Measurements from ENCODE around the gene ARSI. TPM values are rescaled to one million over a fixed set of nuclear protein-coding genes. Genes with fewer than 3 reads are reported as not detected.

Gene ARSI
- polyA plus RNA-seq, 1 of the 3 experiments (the other 2 are of a cell fraction), result 0.20 TPM

DNA sequence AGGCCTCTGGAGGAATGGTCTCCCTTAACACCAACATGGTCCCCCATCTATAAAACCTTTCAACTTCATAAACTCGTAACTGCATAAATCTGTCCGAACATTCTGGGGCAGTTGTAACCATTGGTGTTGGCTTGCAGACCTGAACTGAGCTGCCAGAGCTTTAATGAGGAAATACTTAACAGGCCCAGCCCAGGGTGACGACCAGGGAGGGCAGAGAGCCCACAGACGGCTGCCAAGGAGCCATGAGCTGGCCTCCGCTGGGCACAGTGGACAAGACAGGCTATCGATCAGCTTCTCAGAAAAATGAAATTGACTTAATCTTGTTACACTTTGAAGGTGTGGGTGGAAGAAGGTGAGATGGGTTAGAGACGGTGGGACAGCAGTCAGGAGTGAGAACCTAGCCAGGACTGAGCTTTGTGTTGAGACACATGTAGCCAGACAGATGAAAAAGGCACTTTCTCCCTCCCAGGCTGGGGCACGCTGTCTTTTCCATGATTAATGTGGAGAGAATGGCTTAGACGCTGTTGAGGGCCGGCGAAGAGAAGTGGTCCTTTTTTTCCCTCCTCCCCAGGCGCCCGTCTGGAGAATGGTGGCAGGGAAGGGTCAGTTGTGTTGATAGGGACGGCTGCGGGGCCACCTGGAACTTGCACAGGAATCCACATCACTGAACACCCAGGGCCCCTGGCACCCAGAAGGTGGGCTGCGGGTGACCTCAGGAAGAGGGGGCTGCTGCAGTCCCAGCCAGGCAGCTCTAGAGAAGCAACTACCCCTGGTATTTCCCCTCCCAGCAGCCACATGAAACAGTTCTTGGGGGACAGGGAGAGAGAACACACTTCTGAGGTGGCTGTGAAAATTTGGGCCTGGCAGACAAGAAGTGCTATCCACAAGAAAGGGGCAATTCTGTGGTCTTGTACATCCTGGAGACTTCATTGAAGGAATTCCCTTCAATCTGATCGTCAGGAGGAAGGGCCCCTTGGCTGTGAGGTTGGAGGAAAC lies 27.5 kb upstream of the ARSI start:
- Histone ChIP-seq H3K27ac (ENCODE audit: low read depth in 2 of 2, low read length in 1 of 2) (no peak overlapping the region), H4K20me1 (ENCODE audit: insufficient read depth) (no peaks in the 10 kb centered on the region), H3K4me3 (ENCODE audit: low read depth in 2 of 2, low read length in 1 of 2) (no peak overlapping the region), H3F3A (replicated peaks; ENCODE audit: insufficient read depth) (no peaks in the 10 kb centered on the region), H3K79me2 (ENCODE audit: insufficient read depth) (no peaks in the 10 kb centered on the region), H3K9me2 (no peaks in the 10 kb centered on the region), H3K27me3 (ENCODE audit: insufficient read depth) (no peaks in the 10 kb centered on the region), H3K4me1 (ENCODE audit: control insufficient read depth in 1 of 2, insufficient read depth in 2 of 2, low read depth in 1 of 2, low read length in 1 of 2) (peaks cover 0 to 4% of the 10 kb centered on the region in 2 experiments; a peak in 1 of 4 replicates), H3K36me3 (replicated peaks in 1 of 2; ENCODE audit: control insufficient read depth in 1 of 2, insufficient read depth in 2 of 2, low read length in 1 of 2) (no peaks in the 10 kb centered on the region), H2AFZ (ENCODE audit: low read depth) (no peak overlapping the region), H3K9me3 (no peaks in the 10 kb centered on the region), H3K4me2 (no peak overlapping the region), H3K9ac (no peak overlapping the region)
- DNase-seq, result no peak
- ChIA-PET POLR2A (no interaction called here), CTCF (interaction anchor here (1.4 to 5.5 kb wide), 2 partner anchors 9 to 20 kb away, joined by 4 to 27 read pairs; no protein-coding TSS in a partner anchor)
- TF ChIP-seq, protein P1, sequence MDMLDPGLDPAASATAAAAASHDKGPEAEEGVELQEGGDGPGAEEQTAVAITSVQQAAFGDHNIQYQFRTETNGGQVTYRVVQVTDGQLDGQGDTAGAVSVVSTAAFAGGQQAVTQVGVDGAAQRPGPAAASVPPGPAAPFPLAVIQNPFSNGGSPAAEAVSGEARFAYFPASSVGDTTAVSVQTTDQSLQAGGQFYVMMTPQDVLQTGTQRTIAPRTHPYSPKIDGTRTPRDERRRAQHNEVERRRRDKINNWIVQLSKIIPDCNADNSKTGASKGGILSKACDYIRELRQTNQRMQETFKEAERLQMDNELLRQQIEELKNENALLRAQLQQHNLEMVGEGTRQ (IDR thresholded peaks at IDR 0.05; ENCODE audit: borderline replicate concordance, low read depth, low read length), result no peak
- TF ChIP-seq SIN3A (IDR thresholded peaks at IDR 0.05; ENCODE audit: borderline replicate concordance, low read depth, low read length) (no peak), TCF12 (IDR thresholded peaks at IDR 0.05) (no peak), MXI1 (IDR thresholded peaks at IDR 0.05; ENCODE audit: low read depth, low read length) (no peak), CHD2 (IDR thresholded peaks at IDR 0.05; ENCODE audit: low read length, partially characterized antibody) (no peak), RAD21 (IDR thresholded peaks at IDR 0.05; ENCODE audit: low read length) (no peak), NFIC (IDR thresholded peaks at IDR 0.05; ENCODE audit: borderline replicate concordance) (no peak), FOSL2 (IDR thresholded peaks at IDR 0.05; ENCODE audit: borderline replicate concordance, low read depth) (no peak), EZH2phosphoT487 (IDR thresholded peaks at IDR 0.05; ENCODE audit: borderline replicate concordance, low read depth) (no peak)
- TF ChIP-seq, protein P2, sequence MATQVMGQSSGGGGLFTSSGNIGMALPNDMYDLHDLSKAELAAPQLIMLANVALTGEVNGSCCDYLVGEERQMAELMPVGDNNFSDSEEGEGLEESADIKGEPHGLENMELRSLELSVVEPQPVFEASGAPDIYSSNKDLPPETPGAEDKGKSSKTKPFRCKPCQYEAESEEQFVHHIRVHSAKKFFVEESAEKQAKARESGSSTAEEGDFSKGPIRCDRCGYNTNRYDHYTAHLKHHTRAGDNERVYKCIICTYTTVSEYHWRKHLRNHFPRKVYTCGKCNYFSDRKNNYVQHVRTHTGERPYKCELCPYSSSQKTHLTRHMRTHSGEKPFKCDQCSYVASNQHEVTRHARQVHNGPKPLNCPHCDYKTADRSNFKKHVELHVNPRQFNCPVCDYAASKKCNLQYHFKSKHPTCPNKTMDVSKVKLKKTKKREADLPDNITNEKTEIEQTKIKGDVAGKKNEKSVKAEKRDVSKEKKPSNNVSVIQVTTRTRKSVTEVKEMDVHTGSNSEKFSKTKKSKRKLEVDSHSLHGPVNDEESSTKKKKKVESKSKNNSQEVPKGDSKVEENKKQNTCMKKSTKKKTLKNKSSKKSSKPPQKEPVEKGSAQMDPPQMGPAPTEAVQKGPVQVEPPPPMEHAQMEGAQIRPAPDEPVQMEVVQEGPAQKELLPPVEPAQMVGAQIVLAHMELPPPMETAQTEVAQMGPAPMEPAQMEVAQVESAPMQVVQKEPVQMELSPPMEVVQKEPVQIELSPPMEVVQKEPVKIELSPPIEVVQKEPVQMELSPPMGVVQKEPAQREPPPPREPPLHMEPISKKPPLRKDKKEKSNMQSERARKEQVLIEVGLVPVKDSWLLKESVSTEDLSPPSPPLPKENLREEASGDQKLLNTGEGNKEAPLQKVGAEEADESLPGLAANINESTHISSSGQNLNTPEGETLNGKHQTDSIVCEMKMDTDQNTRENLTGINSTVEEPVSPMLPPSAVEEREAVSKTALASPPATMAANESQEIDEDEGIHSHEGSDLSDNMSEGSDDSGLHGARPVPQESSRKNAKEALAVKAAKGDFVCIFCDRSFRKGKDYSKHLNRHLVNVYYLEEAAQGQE (IDR thresholded peaks at IDR 0.05; ENCODE audit: low read depth, low read length), result no peak
- WGBS (ENCODE audit: low lambda C conversion rate), result 92% methylated on average over 14 of the region's 17 CpGs

DNA sequence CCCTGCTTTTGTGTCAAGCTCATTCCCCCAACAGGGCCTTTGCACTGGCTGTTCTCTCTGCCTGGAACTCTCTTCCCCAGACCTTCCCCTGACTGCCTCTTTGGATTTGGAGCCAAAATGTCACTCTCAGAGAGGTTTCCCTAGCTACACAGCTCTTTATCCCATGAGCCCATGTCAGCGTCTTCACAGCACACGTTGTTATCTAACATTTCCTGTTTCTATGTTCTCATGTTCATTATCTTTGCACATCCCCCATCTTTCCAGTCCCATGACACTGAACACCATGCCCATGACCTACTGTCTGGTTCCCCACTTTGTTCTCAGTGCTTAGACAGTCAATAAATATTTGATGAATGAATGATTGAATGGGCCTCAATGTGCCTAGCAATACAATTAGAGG lies 26.3 kb upstream of the ARSI start:
- Histone ChIP-seq H3K79me2 (ENCODE audit: insufficient read depth) (no peaks in the 10 kb centered on the region), H3F3A (replicated peaks; ENCODE audit: insufficient read depth) (no peaks in the 10 kb centered on the region), H3K27me3 (ENCODE audit: insufficient read depth) (no peaks in the 10 kb centered on the region), H3K9ac (no peak overlapping the region), H3K27ac (ENCODE audit: low read depth in 2 of 2, low read length in 1 of 2) (no peak overlapping the region), H4K20me1 (ENCODE audit: insufficient read depth) (no peaks in the 10 kb centered on the region), H2AFZ (ENCODE audit: low read depth) (no peak overlapping the region), H3K4me2 (no peak overlapping the region), H3K4me1 (ENCODE audit: control insufficient read depth in 1 of 2, insufficient read depth in 2 of 2, low read depth in 1 of 2, low read length in 1 of 2) (peaks cover 0 to 4% of the 10 kb centered on the region in 2 experiments; a peak in 1 of 4 replicates), H3K36me3 (replicated peaks in 1 of 2; ENCODE audit: control insufficient read depth in 1 of 2, insufficient read depth in 2 of 2, low read length in 1 of 2) (no peaks in the 10 kb centered on the region), H3K9me3 (no peaks in the 10 kb centered on the region), H3K4me3 (ENCODE audit: low read depth in 2 of 2, low read length in 1 of 2) (no peak overlapping the region), H3K9me2 (no peaks in the 10 kb centered on the region)
- ChIA-PET CTCF (interaction anchor here (5.5 kb wide), 1 partner anchor 21 kb away, joined by 27 read pairs; no protein-coding TSS in a partner anchor), POLR2A (no interaction called here)
- WGBS (ENCODE audit: low lambda C conversion rate), result 75% methylated on average over 2 of the region's 2 CpGs
- no peak for DNase-seq
- TF ChIP-seq, protein P3, sequence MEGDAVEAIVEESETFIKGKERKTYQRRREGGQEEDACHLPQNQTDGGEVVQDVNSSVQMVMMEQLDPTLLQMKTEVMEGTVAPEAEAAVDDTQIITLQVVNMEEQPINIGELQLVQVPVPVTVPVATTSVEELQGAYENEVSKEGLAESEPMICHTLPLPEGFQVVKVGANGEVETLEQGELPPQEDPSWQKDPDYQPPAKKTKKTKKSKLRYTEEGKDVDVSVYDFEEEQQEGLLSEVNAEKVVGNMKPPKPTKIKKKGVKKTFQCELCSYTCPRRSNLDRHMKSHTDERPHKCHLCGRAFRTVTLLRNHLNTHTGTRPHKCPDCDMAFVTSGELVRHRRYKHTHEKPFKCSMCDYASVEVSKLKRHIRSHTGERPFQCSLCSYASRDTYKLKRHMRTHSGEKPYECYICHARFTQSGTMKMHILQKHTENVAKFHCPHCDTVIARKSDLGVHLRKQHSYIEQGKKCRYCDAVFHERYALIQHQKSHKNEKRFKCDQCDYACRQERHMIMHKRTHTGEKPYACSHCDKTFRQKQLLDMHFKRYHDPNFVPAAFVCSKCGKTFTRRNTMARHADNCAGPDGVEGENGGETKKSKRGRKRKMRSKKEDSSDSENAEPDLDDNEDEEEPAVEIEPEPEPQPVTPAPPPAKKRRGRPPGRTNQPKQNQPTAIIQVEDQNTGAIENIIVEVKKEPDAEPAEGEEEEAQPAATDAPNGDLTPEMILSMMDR (IDR thresholded peaks at IDR 0.05), result no peak
- no peak for TF ChIP-seq RCOR1 (IDR thresholded peaks at IDR 0.05; ENCODE audit: low read length)
- no peak for TF ChIP-seq FOXM1 (IDR thresholded peaks at IDR 0.05; ENCODE audit: low read depth)
- no peak for TF ChIP-seq YY1 (IDR thresholded peaks at IDR 0.05; ENCODE audit: low read depth)
- TF ChIP-seq, protein P2 (IDR thresholded peaks at IDR 0.05; ENCODE audit: low read depth, low read length), result no peak
- no peak for TF ChIP-seq SMC3 (IDR thresholded peaks at IDR 0.05; ENCODE audit: low read depth, low read length)
- no peak for TF ChIP-seq TCF12 (IDR thresholded peaks at IDR 0.05)
